Measurements from ENCODE around the gene MTA2.
A peak's percentile ranks its signal among the peaks of the same experiment; 100 is the strongest.
"Not testable (repeated sequence)": the region's sequence is repeated elsewhere in the genome, so short reads cannot be mapped to it uniquely, and the experiment has no call there.

The MTA2 gene

DNA sequence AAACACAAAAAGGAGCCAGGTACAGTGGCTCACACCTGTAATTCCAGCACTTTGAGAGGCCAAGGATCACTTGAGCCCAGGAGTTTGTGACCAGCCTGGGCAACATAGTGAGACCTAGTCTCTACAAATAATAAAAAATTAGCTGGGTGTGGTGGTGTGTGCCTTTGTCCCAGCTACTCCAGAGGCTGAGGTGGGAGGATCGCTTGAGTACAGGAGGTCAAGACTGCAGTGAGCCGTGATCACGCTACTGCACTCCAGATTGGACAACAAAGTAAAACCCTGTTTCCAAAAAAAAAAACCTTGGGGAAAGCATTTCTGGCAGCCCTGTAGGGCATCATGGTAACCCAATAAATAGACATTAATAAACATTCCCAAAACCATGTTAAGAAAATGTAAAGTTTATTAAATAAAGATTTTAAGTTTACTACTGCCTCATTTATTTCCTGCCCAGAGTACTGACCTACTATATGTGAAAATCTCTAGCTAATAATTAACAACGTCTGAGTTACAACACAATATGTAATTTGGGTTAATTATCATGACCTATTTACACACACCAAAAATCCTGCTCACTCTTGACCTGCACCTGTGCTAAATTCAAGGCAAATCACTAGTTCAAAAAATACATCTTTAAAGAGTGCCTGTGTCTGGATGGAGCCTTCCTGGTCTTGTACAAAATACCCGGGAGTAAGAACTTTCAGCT is 36.4 kb downstream of the MTA2 start:
- DNase-seq = no peak

GRCh38 chr11:62561677-62562230 is 39.9 kb downstream of the MTA2 start:
- not testable (repeated sequence) for DNase-seq

GRCh38 chr11:62560566-62561103 is 41.0 kb downstream of the MTA2 start:
- peak; percentile 19 for DNase-seq

DNA sequence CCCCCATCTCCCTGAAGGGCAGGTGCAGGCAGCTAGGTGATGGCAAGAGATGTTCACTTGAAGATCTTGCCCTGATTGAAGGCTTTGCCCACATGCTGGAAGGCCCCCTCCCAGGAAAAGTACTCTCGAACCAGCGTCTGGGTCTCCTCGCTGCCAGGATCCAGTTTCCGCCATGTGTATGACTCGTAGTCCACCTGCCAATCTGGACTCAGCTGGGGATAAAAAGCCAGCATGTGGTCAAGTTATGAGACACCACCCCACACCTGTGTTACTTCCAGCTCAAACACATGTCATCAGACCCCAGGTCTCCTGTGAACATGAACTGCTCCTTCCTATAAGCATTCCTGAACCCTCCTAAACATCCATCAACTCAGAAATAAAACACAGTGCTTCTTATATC is 42.0 kb downstream of the MTA2 start:
- DNase-seq = not testable (repeated sequence)

GRCh38 chr11:62559204-62559603 is 42.5 kb downstream of the MTA2 start:
- no peak for DNase-seq

DNA sequence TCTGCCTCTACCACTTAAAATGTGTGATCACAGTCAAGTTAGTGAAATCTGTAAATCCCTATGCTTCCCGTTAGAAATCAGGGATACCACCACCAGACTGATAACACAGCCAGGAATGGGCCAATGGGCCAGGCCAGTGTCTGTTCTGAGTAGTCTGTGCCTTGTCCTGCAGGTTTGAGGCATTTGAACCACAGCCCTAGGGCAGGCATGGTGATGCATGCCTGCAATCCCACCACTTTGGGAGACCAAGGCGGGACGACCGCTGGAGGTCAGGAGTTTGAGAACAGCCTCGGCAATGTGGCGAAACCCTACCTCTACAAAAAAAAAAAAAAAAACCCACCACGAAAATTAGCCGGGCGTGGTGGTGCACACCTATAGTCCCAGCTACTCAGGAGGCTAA is 43.0 kb downstream of the MTA2 start:
- DNase-seq = no peak

GRCh38 chr11:62556875-62557631 is 44.6 kb downstream of the MTA2 start:
- DNase-seq = no peak

DNA sequence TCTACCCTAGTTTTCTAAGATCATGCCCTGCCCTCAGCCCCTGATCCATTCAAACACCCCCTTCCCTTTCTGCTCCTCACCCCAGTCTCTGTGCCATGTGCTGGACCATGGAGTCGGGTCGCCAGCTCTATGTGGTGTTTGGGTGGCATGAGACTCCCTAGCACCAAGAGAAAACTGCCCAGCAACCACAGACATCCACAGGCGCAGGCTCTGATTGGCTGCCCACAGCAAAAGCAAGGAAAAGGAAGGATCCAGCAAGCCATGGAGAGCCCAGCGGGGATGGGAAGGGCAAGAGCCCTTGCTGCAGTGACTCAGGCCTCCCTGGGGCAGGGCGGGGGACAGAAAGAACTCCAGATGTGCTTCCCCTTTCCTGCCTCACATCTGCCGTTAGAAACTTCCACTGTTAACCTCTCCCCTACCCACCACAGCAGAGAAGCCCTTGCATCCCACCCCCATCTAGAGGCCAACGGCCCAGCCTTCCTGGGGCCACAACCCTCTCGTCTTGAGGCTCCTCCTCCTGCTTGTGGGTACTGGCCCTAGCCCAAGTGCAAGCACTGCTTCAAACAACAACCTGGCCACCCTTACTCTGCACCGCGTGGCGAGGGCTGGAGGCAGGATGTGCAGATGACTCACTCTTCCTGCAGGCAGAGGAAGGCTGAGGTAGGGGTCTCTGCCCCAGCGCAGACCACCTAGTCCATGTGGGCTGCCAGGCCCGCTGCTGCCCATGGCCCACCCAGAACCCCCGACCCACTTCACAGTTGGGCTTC is 45.4 kb downstream of the MTA2 start:
- DNase-seq = peak; percentile 72

DNA sequence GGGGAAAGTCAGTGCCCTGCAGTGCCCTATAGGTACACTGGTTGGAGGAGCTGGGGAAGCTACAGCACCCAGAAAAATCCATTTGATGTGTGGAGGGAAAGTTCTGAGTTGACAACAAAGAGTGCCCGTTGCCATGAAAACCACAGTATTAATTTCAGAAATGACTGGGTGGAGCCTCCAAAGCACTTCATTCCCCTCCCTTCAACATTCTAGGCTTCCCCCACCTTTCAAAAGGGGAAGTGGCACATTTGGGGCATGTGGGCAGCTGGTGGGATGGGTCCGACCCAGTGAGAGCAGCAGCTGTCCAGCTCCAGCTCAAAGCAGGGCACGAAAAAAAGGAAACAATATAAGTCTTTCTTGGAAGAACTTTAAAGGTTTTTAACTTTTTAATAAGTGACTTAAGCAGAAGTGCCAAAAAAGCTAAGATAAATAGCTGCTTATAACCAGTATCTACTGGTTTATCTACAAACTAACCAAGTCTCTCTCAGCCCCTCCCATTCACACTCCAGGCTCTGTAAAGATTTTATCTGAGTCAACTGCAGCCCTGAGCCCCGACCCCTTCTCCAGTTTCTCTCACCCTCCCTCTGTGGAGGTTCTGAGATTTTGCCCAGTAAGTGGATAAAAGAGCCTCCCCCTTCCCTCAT is 46.1 kb downstream of the MTA2 start:
- peak; percentile 60 for DNase-seq

- DNase-seq = no peak
These were observed 47.1 kb downstream of the MTA2 start for GRCh38 chr11:62554387-62555167.

DNA sequence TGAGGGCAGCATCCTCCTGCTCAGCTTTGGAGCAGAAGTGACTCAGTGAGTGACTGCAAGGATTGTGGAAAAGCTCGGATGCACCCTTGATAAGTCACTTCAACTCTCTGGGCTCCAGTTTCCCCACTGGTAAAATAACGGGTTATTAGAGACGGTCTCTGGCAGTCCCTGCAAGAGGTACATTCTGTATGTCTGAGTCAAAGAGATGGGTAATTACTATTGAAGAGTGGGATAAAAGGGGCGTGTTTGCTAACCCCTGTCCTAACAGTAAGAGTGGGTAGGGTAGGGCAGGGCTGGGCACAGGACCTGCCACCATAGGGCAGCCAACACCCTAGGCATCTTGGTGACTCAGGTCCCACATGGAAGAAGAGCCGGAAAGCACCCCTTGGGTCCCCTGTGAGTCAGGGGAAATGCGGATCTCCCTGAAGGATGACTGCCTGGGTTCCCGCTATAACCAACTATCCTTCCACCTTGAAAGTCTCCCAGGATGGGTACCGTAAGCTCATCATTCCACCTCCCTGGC is 47.8 kb downstream of the MTA2 start:
- no peak for DNase-seq

GRCh38 chr11:62553080-62553838 is 48.4 kb downstream of the MTA2 start:
- no peak for DNase-seq

- DNase-seq = no peak
These were observed 49.1 kb downstream of the MTA2 start for GRCh38 chr11:62552485-62553079.

DNA sequence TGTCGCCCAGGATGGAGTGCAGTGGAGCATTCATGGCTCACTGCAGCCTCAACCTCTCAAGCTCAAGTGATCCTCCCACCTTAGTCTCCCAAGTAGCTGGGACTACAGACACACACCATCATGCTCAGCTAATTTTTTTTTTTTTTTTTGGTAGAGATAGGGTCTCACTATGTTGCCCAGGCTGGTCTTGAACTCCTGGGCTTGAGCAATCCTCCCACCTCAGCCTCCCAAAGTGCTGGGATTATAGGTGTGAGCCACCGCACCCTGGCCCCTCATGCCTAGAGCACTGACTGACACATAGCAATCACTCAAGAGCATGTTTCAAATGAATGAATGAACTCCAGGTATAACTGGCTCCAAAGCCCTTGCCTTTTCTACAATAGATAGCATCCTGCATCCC is 51.2 kb downstream of the MTA2 start:
- not testable (repeated sequence) for DNase-seq

GRCh38 chr11:62548545-62549335 is 52.9 kb downstream of the MTA2 start:
- DNase-seq = no peak

DNA sequence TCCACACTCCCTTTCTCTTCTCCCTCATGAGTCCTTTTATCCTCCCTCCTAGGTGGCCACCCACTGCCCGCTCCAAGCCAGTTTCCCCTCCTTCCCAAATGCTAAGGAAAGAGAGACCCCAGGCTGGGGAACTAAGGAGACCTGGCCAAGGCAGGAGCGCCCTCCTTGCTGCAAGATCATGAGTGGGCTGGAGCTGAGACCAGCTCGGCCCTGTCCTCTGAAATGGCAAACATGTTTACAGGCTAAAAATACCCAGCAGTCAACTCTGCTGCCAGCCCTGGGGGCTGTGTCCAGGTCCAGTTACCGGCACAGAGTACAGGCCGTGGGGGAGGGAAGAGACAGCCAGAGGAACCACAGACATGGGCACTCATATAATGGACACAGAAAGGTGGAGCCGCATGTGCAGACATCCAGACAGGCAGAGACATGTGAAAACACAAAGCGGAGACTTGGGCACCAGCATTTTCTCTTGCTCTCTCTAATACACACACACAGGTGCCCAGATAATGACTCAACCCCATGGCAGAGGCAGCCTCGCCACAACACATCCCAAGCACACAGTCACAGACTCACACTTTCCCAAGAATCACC is 53.9 kb downstream of the MTA2 start:
- DNase-seq = no peak

DNA sequence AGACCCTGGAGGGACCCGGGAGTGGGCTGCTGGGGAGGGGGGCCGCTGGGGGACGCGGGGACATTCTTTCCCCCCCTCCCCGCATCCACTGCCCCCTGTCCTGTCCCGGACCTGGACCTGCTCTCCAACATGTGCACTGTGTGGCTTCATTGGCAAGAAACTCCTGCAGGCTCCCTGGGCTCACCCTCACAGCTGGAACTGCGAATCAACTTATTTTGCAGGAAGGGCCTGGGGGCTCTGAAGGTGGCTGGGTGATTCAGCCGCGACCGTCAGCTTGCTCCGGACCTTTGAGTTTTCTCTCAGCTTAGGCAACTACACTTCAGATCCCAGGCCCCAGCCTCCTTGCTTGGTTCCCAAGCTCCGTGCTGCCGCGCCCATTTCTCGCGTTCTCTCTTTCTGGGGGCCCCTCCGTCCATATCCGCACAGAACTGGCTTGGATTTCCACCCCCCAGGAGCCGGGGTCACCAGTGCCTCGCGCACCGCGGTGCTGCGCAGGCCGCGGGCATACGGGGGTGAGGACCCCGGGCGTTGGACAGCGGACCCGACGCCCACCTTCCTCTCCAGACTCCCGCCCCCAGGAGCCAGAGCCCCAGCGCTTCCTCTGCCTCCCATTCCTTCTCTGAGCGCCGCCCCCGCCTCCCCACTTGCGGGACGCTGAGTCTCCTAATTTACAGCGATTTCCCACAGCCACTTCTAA is 54.6 kb downstream of the MTA2 start:
- DNase-seq = no peak

GRCh38 chr11:62546244-62546928 is 55.3 kb downstream of the MTA2 start, which contains the start of gene AHNAK:
TSS of gene AHNAK (minus strand) at chr11:62546806. CDS start at chr11:62536098, 10,708 bp downstream.
- DNase-seq = no peak
